ENCODE measurements around the gene ANKRD6.
"Not testable (repeated sequence)": the region's sequence is repeated elsewhere in the genome, so short reads cannot be mapped to it uniquely, and the experiment has no call there.

Gene ANKRD6

GRCh38 chr6:89641581-89641980 is 208.6 kb downstream of the ANKRD6 start:
- DNase-seq (ENCODE audit: low read depth in 2 of 2, low spot score in 1 of 2), result not testable (repeated sequence)

DNA sequence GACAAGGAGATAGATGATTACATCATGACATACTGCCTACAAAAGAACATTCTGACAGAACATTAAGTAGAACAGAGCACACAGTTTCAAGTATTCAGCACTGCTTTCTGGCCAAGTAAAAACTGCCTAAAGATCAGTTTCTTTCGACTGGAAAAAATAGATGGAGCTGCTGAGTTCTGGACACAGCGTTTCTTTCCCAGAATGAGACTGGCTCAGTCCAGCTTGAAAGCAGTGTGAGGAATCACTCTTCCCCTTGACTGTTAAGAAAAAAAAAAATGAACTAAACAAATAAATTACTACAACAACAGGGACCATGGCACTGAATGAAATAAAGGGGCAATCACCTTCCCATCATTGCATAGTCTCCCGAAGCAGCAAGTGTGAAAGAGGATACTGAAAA is 210.0 kb downstream of the ANKRD6 start:
- DNase-seq (ENCODE audit: low read depth in 2 of 2, low spot score in 1 of 2), result no peak

DNA sequence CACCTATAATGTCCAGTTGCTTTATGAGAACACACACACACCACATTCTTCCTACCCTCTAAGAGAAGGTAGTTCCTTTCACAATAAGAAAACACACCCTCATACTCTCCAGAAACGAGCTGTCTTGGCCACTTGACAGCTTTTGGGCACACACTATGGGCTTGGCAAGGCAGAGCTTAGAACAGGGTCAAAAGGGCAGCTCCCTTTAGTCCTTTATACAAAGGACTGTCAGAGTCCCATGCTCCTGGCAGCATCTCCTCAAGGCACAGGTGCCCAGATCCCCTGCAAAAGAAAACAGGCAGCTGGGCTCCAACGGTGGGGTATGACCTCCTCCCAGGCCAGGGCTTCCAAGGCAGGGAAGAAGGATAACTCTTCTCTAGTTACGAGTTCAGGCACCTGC is 210.5 kb downstream of the ANKRD6 start:
- no peak for DNase-seq (ENCODE audit: low read depth in 2 of 2, low spot score in 1 of 2)

- DNase-seq (ENCODE audit: low read depth in 2 of 2, low spot score in 1 of 2), result no peak
Observed at GRCh38 chr6:89644864-89645263, 211.9 kb downstream of the ANKRD6 start.

- no peak for DNase-seq (ENCODE audit: low read depth in 2 of 2, low spot score in 1 of 2)
Observed at GRCh38 chr6:89649682-89650081, 216.7 kb downstream of the ANKRD6 start.

DNA sequence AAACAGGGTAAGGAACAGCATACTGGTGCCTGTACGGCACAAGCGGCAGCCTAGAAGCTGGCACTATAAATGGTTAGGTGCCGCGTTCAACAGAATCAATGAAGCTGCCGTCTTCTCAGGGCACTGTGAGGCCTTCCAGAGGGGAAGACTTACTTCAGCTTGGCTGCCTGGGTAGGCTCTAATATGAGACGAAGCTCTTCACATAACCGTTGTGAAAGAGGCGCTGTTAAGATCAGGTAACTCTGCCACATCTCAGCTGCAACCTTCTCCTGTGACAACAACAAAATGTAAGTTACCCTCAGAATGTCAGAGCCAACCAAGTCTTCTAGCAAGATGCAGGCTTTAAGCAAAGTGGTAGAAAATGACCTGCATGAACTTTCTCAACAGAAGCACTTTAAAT is 217.6 kb downstream of the ANKRD6 start:
- no peak for DNase-seq (ENCODE audit: low read depth in 2 of 2, low spot score in 1 of 2)

- DNase-seq (ENCODE audit: low read depth in 2 of 2, low spot score in 1 of 2), result no peak
Observed at GRCh38 chr6:89655122-89655521, 222.2 kb downstream of the ANKRD6 start.

GRCh38 chr6:89657445-89658158 is 224.7 kb downstream of the ANKRD6 start:
- no peak for DNase-seq (ENCODE audit: low read depth in 2 of 2, low spot score in 1 of 2)

- DNase-seq (ENCODE audit: low read depth in 2 of 2, low spot score in 1 of 2), result no peak
Observed at GRCh38 chr6:89660981-89661380, 228.0 kb downstream of the ANKRD6 start.

DNA sequence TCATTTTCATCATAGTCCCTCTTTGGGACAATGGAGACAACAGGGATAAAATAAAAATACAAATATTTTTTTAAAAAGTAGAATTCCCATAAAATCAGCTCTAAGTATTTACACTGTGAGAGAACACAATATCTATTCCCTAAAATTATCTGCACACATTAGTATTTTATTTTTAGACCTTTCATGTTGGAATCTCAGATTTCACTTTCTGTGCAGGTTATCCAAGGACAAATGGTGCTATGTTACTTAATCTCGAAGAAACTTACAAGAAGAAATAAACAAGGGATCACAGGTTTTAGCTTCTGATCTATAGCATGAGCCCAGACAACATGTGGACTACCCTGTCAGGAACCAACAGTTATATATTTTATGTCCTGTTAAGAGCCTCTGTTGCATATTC is 228.6 kb downstream of the ANKRD6 start:
- DNase-seq (ENCODE audit: low read depth in 2 of 2, low spot score in 1 of 2), result no peak

GRCh38 chr6:89662659-89663223 is 229.8 kb downstream of the ANKRD6 start:
- DNase-seq (ENCODE audit: low read depth in 2 of 2, low spot score in 1 of 2), result no peak

DNA sequence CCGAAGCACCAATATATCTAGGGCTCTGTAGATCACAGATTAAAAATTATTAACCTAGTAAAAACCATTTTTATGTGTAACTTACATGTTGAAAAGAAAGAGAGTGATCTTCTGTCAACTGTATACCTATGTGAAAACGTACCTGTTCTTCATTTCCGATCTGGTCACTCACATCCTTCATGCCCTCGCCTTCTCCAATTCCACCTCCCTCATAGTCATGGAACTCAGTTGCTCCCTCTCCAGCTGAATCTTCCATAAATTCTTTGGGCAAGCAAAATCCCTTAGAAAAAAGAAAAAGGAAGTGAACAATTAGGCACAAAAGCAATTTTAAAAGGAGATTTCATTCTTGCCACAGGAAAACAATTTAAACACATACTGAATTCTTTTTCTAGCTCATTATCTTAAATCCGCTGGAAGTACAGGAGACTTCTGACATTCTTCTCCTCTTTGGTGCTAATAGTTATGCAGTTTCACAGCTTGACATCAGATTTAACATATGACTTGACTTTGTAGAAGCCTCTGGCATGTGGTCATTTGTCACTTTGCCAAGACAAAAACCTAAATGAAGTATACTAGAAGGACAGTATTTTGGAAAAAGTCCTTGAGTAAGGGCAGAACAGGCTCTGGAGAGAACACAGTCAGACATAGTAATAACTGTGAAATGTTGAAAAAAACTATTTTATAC is 235.1 kb downstream of the ANKRD6 start:
- no peak for DNase-seq (ENCODE audit: low read depth in 2 of 2, low spot score in 1 of 2)

DNA sequence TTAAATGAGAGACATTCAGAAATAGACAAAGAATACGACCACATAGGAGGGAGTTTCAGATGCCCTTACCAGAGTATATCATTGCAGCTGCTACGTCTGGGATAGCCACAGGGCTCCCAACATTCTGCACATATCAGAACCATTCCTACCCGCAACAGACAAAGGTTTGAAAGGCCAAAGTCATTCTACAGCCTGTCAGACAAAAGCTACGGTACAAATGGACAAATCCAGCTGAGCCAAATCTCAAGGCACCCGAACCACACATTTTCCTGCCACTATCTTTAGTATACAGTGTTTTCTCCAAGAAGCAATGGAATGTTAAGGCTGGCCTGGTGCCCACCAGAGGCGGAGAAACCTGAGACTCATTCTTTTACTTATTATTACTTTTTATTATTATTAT is 236.1 kb downstream of the ANKRD6 start:
- no peak for DNase-seq (ENCODE audit: low read depth in 2 of 2, low spot score in 1 of 2)

DNA sequence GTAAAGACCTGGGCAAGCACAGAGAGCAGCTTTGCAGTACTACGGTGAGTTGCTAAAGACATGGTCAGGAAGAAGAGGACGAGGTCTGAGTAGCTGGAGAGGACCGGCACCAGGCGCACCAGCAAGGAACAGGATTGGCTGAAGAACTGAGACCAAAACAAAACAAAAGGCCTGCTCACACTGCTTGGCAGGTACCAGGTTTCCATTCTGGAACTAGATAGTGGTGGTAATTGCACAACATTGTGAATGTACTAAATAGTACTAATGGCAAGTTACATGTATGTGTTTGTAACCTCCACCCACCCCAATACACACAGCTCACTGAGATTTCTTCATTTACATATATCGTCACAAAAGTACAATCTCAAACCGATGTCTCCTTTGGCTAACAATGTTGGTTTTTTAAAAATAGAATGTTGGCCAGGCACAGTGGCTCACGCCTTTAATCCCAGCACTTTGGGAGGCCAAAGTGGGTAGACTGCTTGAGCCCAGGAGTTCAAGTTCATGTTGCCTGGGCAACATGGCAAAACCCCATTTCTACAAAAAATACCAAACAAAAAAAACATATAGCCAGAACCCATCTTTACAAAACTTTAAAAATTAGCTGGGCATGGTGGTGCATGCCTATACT is 238.1 kb downstream of the ANKRD6 start:
- no peak for DNase-seq (ENCODE audit: low read depth in 2 of 2, low spot score in 1 of 2)

DNA sequence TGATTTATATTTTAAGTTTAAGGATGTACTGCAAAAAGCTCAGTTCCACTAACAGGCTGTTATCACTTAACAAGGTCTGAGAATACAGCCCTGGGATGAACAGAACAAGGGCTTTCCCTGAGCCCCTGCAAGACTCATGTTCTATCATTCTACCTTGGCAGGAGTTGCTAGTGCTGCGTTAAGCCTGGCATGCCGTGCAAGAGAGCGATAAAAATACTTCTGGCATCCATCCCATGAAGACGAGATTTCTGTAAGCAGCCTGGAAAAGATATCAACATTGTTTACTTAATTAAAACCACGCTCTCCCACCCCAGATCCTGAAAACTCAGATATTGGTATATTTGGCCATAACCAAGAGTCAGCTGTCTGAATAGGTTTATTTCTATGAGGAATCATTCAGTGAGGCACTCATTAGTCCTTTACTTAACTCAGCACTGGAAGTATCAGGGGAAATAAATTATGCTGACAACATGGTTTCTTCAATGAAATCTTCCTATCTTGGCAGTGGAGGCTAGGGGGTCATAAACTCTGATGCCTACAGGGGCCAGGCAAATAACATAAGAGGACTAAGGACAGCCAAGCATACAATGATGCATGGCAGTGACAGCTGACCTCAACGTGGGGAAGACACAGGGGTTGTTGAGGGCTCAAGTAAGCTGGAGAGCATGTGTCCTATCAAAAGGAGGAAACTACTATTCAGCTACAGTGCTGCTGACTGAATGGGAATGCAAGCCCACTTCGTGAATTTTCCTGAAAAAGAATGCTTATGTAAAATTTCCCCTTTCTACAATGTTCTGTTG is 243.2 kb downstream of the ANKRD6 start:
- DNase-seq (ENCODE audit: low read depth in 2 of 2, low spot score in 1 of 2), result no peak

- DNase-seq (ENCODE audit: low read depth in 2 of 2, low spot score in 1 of 2), result no peak
Observed at GRCh38 chr6:89678531-89678930, 245.6 kb downstream of the ANKRD6 start.

DNA sequence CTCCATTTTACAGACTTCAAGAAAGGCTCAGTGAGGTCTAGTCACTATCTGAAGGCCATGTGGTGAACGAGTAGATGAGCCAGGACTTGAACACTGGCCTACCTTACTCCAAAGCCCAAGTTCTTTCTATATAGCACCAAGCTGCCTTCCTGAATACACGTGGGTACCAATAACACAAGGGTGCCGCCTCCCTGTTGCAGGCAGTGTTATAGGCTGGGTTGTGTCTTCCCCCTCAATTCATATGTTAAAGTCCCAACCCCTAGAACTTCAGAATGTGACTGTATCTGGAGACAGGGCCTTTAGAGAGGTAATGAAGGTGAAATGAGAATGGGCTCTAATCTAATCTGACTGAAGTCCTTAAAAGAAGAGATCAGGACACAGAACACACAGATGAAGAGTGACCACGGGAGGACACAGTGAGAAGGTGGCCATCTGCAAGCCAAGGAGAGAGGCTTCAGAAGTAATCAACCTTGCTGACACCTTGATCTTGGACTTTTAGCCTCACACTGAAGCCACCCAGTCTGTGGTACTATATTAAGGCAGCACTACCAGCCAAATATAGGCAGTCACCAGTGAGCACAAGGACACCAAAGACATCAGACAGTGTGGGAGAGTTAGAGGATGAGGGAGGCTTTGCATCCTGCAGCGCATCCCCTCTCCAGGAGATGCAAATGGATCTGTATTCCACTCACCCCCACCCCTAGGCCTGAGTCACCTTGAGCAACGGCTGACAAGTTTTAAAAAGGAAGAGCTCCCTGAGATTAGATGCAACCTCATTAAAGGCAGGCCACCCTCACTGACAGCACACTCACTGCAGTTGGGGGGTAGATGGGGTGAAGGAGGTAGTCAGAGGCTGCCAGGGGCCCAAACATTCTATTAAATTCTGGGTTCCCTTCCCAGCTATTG is 246.5 kb downstream of the ANKRD6 start:
- no peak for DNase-seq (ENCODE audit: low read depth in 2 of 2, low spot score in 1 of 2)

DNA sequence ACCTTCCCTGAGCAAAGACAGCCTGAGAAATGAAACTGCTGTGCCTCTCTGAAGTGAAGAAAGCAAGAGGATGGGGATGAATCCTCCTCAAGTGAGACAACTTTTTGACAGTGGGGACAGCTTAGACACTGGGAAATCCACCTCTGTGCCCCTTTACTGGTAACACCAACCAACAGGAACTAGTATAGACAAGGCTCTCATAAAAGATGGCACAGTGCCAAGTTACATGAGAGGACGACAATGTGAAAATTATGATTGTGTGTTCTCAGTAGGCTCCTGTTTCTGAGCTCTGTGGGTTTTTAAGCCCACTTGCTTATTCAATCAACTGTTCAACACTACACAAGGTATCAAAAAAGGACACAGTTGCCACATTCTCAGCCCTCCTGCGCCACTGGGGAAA is 247.2 kb downstream of the ANKRD6 start:
- DNase-seq (ENCODE audit: low read depth in 2 of 2, low spot score in 1 of 2), result no peak

- no peak for DNase-seq (ENCODE audit: low read depth in 2 of 2, low spot score in 1 of 2)
Observed at GRCh38 chr6:89680551-89680950, 247.6 kb downstream of the ANKRD6 start.

- no peak for DNase-seq (ENCODE audit: low read depth in 2 of 2, low spot score in 1 of 2)
Observed at GRCh38 chr6:89681983-89682564, 249.1 kb downstream of the ANKRD6 start.

All from stimulated activated CD8-positive, alpha-beta memory T cell treated with anti-CD3 and anti-CD28 coated beads, Interleukin-4, amount 100 ng/mL, for 4 hours (primary cell).